IMR-90 (cell line): ENCODE measurements around the gene CRISPLD2. TPM values are rescaled to one million over a fixed set of nuclear protein-coding genes. Genes with fewer than 3 reads are reported as not detected.

Experiments used
- ATAC-seq: fragments of 200-7000 bp; cut with Tn5 transposase; 2 replicates; pipeline ENCODE4 v1.9.1; 2020; ENCODE audit warnings: low read depth, mild to moderate bottlenecking, moderate library complexity
- BruUV-seq: library from RNA; stranded (reverse); fragments of 400-500 nt; replicated peaks from 2 replicates; lab custom pipeline; 2021; lab: Mats Ljungman, UMichigan
- CTCF ChIA-PET: fragments of 300-600 bp; formaldehyde crosslinking; extraction: SDS; loops from one replicate; lab custom pipeline; 2021; ENCODE audit warnings: antibody characterized with exemption; lab: Yijun Ruan, JAX
- POLR2A ChIA-PET: fragments of 300-600 bp; sonication (Branson Sonifier 250); formaldehyde crosslinking; loops from one replicate; lab custom pipeline; 2022; ENCODE audit warnings: antibody characterized with exemption; ENCODE audit not compliant: unreplicated experiment; lab: Charles Lee
- DNase-seq: peaks from one replicate; pipeline ENCODE4 v3.0.0; 2013
- H2AFZ ChIP-seq: replicated peaks from 2 replicates; pipeline ENCODE3; 2013; ENCODE audit warnings: low read length, mild to moderate bottlenecking; ENCODE audit not compliant: poor library complexity
- H2AK5ac ChIP-seq: 2 replicates; pipeline ENCODE4 v1.6.1; 2013; ENCODE audit warnings: low read depth, low read length, inconsistent platforms
- H2AK9ac ChIP-seq: replicated peaks from 2 replicates; pipeline ENCODE3; 2013; ENCODE audit warnings: mild to moderate bottlenecking, low read depth, low read length, moderate library complexity; ENCODE audit not compliant: poor library complexity
- H2BK120ac ChIP-seq: 2 replicates; pipeline ENCODE4 v1.6.1; 2013; ENCODE audit warnings: low read depth, low read length, inconsistent platforms
- H2BK15ac ChIP-seq: 3 replicates; pipeline ENCODE4 v1.6.1; 2013; ENCODE audit warnings: low read depth, low read length, inconsistent platforms
- H2BK20ac ChIP-seq: 2 replicates; pipeline ENCODE4 v1.6.1; 2013; ENCODE audit warnings: low read depth, mild to moderate bottlenecking, inconsistent platforms, low read length, moderate library complexity
- H2BK5ac ChIP-seq: 2 replicates; pipeline ENCODE4 v1.6.1; 2013; ENCODE audit warnings: mild to moderate bottlenecking, low read depth, low read length, inconsistent platforms; ENCODE audit not compliant: poor library complexity, severe bottlenecking
- H3K14ac ChIP-seq: replicated peaks from 2 replicates; pipeline ENCODE4 v1.6.1; 2013; ENCODE audit warnings: low read depth, low read length, inconsistent platforms
- H3K18ac ChIP-seq: 2 replicates; pipeline ENCODE4 v1.6.1; 2013; ENCODE audit warnings: low read depth, low read length, control low read depth
- H3K23ac ChIP-seq: 2 replicates; pipeline ENCODE4 v1.6.1; 2013; ENCODE audit warnings: low read depth, low read length, inconsistent platforms
- H3K27ac ChIP-seq: 2 replicates; pipeline ENCODE4 v1.5.1; 2013; ENCODE audit warnings: mild to moderate bottlenecking, control low read depth, low read length; ENCODE audit not compliant: insufficient read depth
- H3K27me3 ChIP-seq: 2 replicates; pipeline ENCODE4 v1.6.1; 2013; ENCODE audit warnings: low read length; ENCODE audit not compliant: control insufficient read depth, insufficient read depth
- H3K36me3 ChIP-seq: 2 replicates; pipeline ENCODE4 v1.6.1; 2013; ENCODE audit warnings: low read length, mixed read lengths; ENCODE audit not compliant: control insufficient read depth, insufficient read depth
- H3K4ac ChIP-seq: 2 replicates; pipeline ENCODE4 v1.6.1; 2013; ENCODE audit warnings: low read depth, low read length, inconsistent platforms
- H3K4me1 ChIP-seq: 2 replicates; pipeline ENCODE4 v1.6.1; 2013; ENCODE audit warnings: low read length, mixed read lengths; ENCODE audit not compliant: control insufficient read depth, insufficient read depth
- H3K4me2 ChIP-seq: 2 replicates; pipeline ENCODE4 v1.6.1; 2013; ENCODE audit warnings: low read depth, mild to moderate bottlenecking, control low read depth, low read length, moderate library complexity
- H3K4me3 ChIP-seq: 2 replicates; pipeline ENCODE4 v1.5.1; 2013; ENCODE audit warnings: low read depth, mild to moderate bottlenecking, control low read depth, low read length, moderate library complexity; ENCODE audit not compliant: insufficient read depth
- H3K56ac ChIP-seq: 2 replicates; pipeline ENCODE4 v1.6.1; 2013; ENCODE audit warnings: low read length, inconsistent platforms; ENCODE audit not compliant: insufficient read depth; ENCODE audit errors: extremely low read depth
- H3K79me1 ChIP-seq, 2 experiments: 2 replicates each; pipeline ENCODE4 v1.6.1; 2013; ENCODE audit warnings: low read length in 2 of 2, inconsistent platforms in 1 of 2, low read depth in 1 of 2
- H3K9ac ChIP-seq: 2 replicates; pipeline ENCODE4 v1.6.1; 2013; ENCODE audit warnings: low read depth, low read length, control low read depth
- H3K9me1 ChIP-seq: 2 replicates; pipeline ENCODE4 v1.6.1; 2013; ENCODE audit warnings: low read length, inconsistent platforms; ENCODE audit not compliant: insufficient read depth
- H3K9me3 ChIP-seq: 2 replicates; pipeline ENCODE4 v1.6.1; 2013; ENCODE audit warnings: low read length; ENCODE audit not compliant: control insufficient read depth, insufficient read depth
- H4K20me1 ChIP-seq: 2 replicates; pipeline ENCODE4 v1.6.1; 2013; ENCODE audit warnings: low read length, inconsistent platforms; ENCODE audit not compliant: insufficient read depth
- H4K5ac ChIP-seq: 2 replicates; pipeline ENCODE4 v1.6.1; 2013; ENCODE audit warnings: mild to moderate bottlenecking, low read depth, low read length, control low read depth
- H4K8ac ChIP-seq, 2 experiments: 2 replicates each; pipeline ENCODE4 v1.6.1; 2013; ENCODE audit warnings: low read depth in 2 of 2, low read length in 2 of 2, control low read depth in 1 of 2, inconsistent platforms in 1 of 2
- H4K91ac ChIP-seq: 2 replicates; pipeline ENCODE4 v1.6.1; 2013; ENCODE audit warnings: low read depth, low read length, inconsistent platforms; ENCODE audit not compliant: insufficient read depth
- BHLHE40 ChIP-seq: fragments of 150-350 bp; IDR thresholded peaks from 2 replicates; pipeline ENCODE4 v1.6.1; 2016; ENCODE audit warnings: mild to moderate bottlenecking, low read depth, low read length
- MAFK ChIP-seq: IDR thresholded peaks from 2 replicates; pipeline ENCODE4 v1.6.1; 2012; ENCODE audit warnings: low read depth, low read length, improper control_type of control experiment
- MXI1 ChIP-seq: IDR thresholded peaks from 2 replicates; pipeline ENCODE4 v1.6.1; 2012; ENCODE audit warnings: low read depth, mild to moderate bottlenecking, low read length, moderate library complexity, borderline replicate concordance
- NFE2L2 ChIP-seq: fragments of 150-350 bp; IDR thresholded peaks from 2 replicates; pipeline ENCODE4 v1.6.1; 2016; ENCODE audit warnings: low read depth, mild to moderate bottlenecking, low read length
- WGBS, 2 experiments: methylation state at CpG; one replicate each; pipeline versions ENCODE4 v1.1.5 to v1.1.7; 2013; ENCODE audit warnings: missing lambda C conversion rate in 2 of 2; ENCODE audit not compliant: insufficient read length in 1 of 2; ENCODE audit errors: extremely low coverage in 2 of 2; 5-methylcytosine and 5-hydroxymethylcytosine counted together
- dilution Hi-C: fragments of 300-500 bp; cut with HindIII; formaldehyde crosslinking; loops from one replicate; pipeline ENCODE4 v1.14.3; 2018; ENCODE audit warnings: low sequenced_read_pairs; ENCODE audit not compliant: unreplicated experiment
- in situ Hi-C: fragments of 300-500 bp; cut with MboI; formaldehyde crosslinking; loops from 3 replicates; pipeline ENCODE4 v1.14.3; 2019; ENCODE audit warnings: low sequenced_read_pairs, inconsistent platforms, mixed read lengths
- intact Hi-C: fragments of 100-400 bp; cut with micrococcal nuclease; formaldehyde crosslinking; loops from 2 replicates; pipeline ENCODE4 v1.10.0; 2022
- polyA plus RNA-seq, 3 experiments: library from polyadenylated mRNA; depleted of rRNA; stranded (reverse); fragments of >200 nt; gene quantifications; 2 replicates each; pipeline ENCODE4 v1.2.3, GENCODE V29; 2012; ENCODE audit warnings: low replicate concordance in 1 of 3
- total RNA-seq: library from RNA; depleted of rRNA; stranded (reverse); fragments of >200 nt; gene quantifications from 2 replicates; pipeline ENCODE4 v1.2.3, GENCODE V29; 2012
- TF ChIP-seq, protein P1 (sequence below): fragments of 150-350 bp; IDR thresholded peaks from 2 replicates; pipeline ENCODE4 v1.6.1; 2016; ENCODE audit warnings: low read depth, mild to moderate bottlenecking, low read length, moderate library complexity, borderline replicate concordance
- TF ChIP-seq, protein P2 (sequence below): conservative IDR thresholded peaks from 2 replicates; pipeline ENCODE4 v1.5.1; 2012; ENCODE audit warnings: mild to moderate bottlenecking, low read depth, low read length, improper control_type of control experiment

The CRISPLD2 gene
- total and polyA plus RNA-seq, 2 of the 4 experiments (the other 2 are of a cell fraction) = 23.1 to 37.5 TPM

DNA sequence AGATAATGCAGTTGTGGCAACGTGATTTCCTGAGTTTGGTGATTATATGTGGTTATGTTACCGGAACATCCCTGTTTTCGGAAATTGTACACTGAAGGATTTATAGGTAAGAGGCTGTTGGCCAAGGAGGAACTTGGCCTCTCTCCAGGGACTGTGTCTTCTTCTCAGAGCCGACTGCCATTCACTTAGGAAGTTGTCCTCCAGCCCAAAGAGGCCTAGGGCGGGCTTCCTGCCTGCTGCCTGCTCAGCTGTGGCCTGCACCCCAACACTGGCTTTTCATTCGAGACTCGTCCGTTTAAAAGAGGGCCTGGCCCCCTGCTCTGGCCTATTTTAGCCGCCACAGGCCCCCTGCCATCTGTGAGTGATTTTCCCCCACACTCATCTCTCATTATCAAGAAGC lies 127.2 kb downstream of the CRISPLD2 start:
- dilution Hi-C loops = no loop called here
- H4K8ac ChIP-seq = no peak overlapping the region
- intact Hi-C loops = no loop called here
- no peak overlapping the region for H2BK5ac ChIP-seq
- no peak overlapping the region for H4K5ac ChIP-seq
- H3K9me1 ChIP-seq = 0 out of 2 replicates have a peak, but pooled peaks cover 6% of the 10 kb centered on the region
- in situ Hi-C loops = no loop called here
- no peak overlapping the region for H3K27ac ChIP-seq
- H3K9me3 ChIP-seq = peaks cover 4% of the 10 kb centered on the region
- H3K56ac ChIP-seq = no peak overlapping the region
- no peak overlapping the region for H2BK120ac ChIP-seq
- H3K18ac ChIP-seq = no peak overlapping the region
- H3K4me2 ChIP-seq = no peak overlapping the region
- H3K23ac ChIP-seq = no peak overlapping the region
- no peak overlapping the region for H2AK5ac ChIP-seq
- DNase-seq = no peak
- H3K79me1 ChIP-seq = no peaks in the 10 kb centered on the region
- no peaks in the 10 kb centered on the region for H3K27me3 ChIP-seq
- no peak overlapping the region for H2BK20ac ChIP-seq
- H4K20me1 ChIP-seq = no peaks in the 10 kb centered on the region
- no peak overlapping the region for H2BK15ac ChIP-seq
- TF ChIP-seq, protein P1, sequence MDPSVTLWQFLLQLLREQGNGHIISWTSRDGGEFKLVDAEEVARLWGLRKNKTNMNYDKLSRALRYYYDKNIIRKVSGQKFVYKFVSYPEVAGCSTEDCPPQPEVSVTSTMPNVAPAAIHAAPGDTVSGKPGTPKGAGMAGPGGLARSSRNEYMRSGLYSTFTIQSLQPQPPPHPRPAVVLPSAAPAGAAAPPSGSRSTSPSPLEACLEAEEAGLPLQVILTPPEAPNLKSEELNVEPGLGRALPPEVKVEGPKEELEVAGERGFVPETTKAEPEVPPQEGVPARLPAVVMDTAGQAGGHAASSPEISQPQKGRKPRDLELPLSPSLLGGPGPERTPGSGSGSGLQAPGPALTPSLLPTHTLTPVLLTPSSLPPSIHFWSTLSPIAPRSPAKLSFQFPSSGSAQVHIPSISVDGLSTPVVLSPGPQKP = no peak
- TF ChIP-seq MAFK (no peak), BHLHE40 (no peak), MXI1 (no peak), NFE2L2 (no peak)
- TF ChIP-seq, protein P2, sequence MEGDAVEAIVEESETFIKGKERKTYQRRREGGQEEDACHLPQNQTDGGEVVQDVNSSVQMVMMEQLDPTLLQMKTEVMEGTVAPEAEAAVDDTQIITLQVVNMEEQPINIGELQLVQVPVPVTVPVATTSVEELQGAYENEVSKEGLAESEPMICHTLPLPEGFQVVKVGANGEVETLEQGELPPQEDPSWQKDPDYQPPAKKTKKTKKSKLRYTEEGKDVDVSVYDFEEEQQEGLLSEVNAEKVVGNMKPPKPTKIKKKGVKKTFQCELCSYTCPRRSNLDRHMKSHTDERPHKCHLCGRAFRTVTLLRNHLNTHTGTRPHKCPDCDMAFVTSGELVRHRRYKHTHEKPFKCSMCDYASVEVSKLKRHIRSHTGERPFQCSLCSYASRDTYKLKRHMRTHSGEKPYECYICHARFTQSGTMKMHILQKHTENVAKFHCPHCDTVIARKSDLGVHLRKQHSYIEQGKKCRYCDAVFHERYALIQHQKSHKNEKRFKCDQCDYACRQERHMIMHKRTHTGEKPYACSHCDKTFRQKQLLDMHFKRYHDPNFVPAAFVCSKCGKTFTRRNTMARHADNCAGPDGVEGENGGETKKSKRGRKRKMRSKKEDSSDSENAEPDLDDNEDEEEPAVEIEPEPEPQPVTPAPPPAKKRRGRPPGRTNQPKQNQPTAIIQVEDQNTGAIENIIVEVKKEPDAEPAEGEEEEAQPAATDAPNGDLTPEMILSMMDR = no peak
- BruUV-seq = no TSS peak
- H2AFZ ChIP-seq = no peak overlapping the region
- no peak overlapping the region for H2AK9ac ChIP-seq
- no peaks in the 10 kb centered on the region for H3K36me3 ChIP-seq
- H4K91ac ChIP-seq = no peak overlapping the region
- peaks cover 4% of the 10 kb centered on the region; the same call in 1 of the 2 replicates for H3K4me1 ChIP-seq
- CTCF ChIA-PET = no interaction called here
- no peak for ATAC-seq
- no peak overlapping the region for H3K4ac ChIP-seq
- POLR2A ChIA-PET = no interaction called here
- no peak overlapping the region for H3K9ac ChIP-seq
- no peak overlapping the region for H3K14ac ChIP-seq
- 71% methylated on average over 5 of the region's 9 CpGs; no CpG with 5 or more reads in 1 of the 2 experiments for WGBS, 2 experiments
- no peak overlapping the region for H3K4me3 ChIP-seq
